AG09309 (cell line): ENCODE data around the gene BRD9.
"Not testable (repeated sequence)": the region's sequence is repeated elsewhere in the genome, so short reads cannot be mapped to it uniquely, and the experiment has no call there.

Experiments used
- DNase-seq: peaks from one replicate; pipeline ENCODE4 v3.0.0-alpha.2; 2010; ENCODE audit warnings: low read depth
- H3K4me3 ChIP-seq: 2 replicates; pipeline ENCODE4 v1.5.1; 2011; ENCODE audit warnings: mild to moderate bottlenecking, low read depth, low read length, moderate library complexity; ENCODE audit not compliant: control insufficient read depth
- CTCF ChIP-seq: IDR thresholded peaks from 2 replicates; pipeline ENCODE4 v1.5.1; 2011; ENCODE audit warnings: mild to moderate bottlenecking, low read depth, low read length, inconsistent platforms; ENCODE audit not compliant: insufficient read depth, control insufficient read depth; ENCODE audit errors: missing control alignments

Gene BRD9

GRCh38 chr5:921456-922435 is 29.1 kb upstream of the BRD9 start:
- DNase-seq = no peak

GRCh38 chr5:920321-920720 is 27.7 kb upstream of the BRD9 start:
- no peak overlapping the region for H3K4me3 ChIP-seq
- TF ChIP-seq CTCF = no peak
- DNase-seq = no peak

More at GRCh38 chr5:921456-922435, 29.1 kb upstream of the BRD9 start:
- TF ChIP-seq CTCF = no peak
- no peak overlapping the region for H3K4me3 ChIP-seq

GRCh38 chr5:919356-920000 is 26.9 kb upstream of the BRD9 start:
- H3K4me3 ChIP-seq = no peak overlapping the region
- DNase-seq = no peak

GRCh38 chr5:918717-919116 is 26.1 kb upstream of the BRD9 start:
- not testable (repeated sequence) for H3K4me3 ChIP-seq, DNase-seq

More at GRCh38 chr5:919356-920000, 26.9 kb upstream of the BRD9 start:
- TF ChIP-seq CTCF = no peak

GRCh38 chr5:916441-917293 is 24.1 kb upstream of the BRD9 start:
- DNase-seq = no peak
- H3K4me3 ChIP-seq = no peak overlapping the region
- TF ChIP-seq CTCF = no peak

GRCh38 chr5:915946-916345 is 23.3 kb upstream of the BRD9 start:
- H3K4me3 ChIP-seq = no peak overlapping the region
- DNase-seq = no peak
- no peak for TF ChIP-seq CTCF

GRCh38 chr5:915346-915745 is 22.7 kb upstream of the BRD9 start:
- not testable (repeated sequence) for DNase-seq, H3K4me3 ChIP-seq
